ENCODE measurements around the gene SHKBP1.
"Not testable (repeated sequence)": the region's sequence is repeated elsewhere in the genome, so short reads cannot be mapped to it uniquely, and the experiment has no call there.

Gene SHKBP1

DNA sequence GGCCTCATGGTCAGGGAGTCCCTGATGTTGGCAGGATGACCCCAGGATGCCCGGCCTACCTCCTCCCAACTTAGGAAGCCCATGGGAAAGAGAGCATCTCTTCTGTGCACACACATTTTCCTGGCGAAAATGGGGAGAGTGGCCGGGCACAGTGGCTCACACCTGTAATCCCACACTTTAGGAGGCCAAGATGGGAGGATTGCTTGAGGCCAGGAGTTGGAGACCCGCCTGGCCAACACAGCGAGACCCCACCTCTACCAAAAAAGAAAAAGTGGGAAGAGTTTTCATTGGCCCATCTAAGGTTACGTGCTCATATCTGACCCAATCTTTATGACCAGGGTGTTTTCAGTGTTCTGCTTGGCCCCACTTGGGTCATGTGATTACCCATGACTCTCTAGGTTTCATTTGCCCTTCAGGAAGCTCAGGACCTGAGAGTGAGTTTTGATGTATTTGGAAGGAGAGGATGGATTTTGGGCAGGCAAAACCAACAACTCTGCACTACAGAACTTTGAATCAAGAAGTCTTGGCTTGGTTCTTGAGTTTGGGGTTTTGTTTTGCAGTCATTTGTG lies 33.6 kb upstream of the SHKBP1 start:
- Histone ChIP-seq H3K9ac (ENCODE audit: low read length) (no peak overlapping the region), H3K4me1 (ENCODE audit: control insufficient read depth, insufficient read depth, low read length) (peaks cover 5% of the 10 kb centered on the region), H3K9me3 (ENCODE audit: control insufficient read depth, low read length) (no peaks in the 10 kb centered on the region), H3K36me3 (ENCODE audit: control insufficient read depth, insufficient read depth, low read length, severe bottlenecking) (no peaks in the 10 kb centered on the region), H3K4me3 (ENCODE audit: low read length) (no peak overlapping the region), H3K27me3 (replicated peaks; ENCODE audit: control insufficient read depth, insufficient read depth, low read length) (no peaks in the 10 kb centered on the region)
- no peak for DNase-seq (ENCODE audit: low read depth)

DNA sequence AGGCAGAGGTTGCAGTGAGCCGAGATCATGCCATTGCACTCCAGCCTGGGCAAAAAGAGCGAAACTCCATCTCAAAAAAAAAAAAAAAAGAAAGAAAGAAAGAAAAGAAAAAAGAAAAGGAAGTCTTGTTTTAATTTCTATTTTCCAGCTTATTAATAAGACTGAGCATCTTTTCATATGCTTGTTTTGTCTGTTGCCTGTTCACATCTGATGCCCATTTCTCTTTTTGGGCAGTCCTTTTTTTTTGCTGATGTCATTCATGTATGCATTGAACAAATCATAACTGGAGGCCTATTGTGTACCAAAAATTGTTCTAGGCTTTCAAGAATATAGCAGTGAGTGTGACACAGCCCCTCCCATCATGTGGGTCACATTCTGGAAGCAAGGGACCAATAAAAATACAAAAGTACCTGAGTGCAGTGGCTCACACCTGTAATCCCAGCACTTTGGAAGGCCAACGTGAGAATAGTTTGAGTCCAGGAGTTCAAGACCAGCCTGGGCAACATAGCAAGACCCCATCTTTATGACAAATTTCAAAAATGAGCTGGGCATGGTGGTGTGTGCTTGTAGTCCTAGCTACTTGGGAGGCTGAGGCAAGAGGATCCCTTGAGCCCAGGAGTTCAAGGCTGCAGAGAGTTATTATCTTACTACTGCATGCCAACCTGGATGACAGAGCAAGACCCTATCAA lies 30.4 kb upstream of the SHKBP1 start:
- not testable (repeated sequence) for H3K9me3 ChIP-seq (ENCODE audit: control insufficient read depth, low read length); H3K36me3 ChIP-seq (ENCODE audit: control insufficient read depth, insufficient read depth, low read length, severe bottlenecking); H3K4me1 ChIP-seq (ENCODE audit: control insufficient read depth, insufficient read depth, low read length); DNase-seq (ENCODE audit: low read depth); H3K9ac ChIP-seq (ENCODE audit: low read length); H3K4me3 ChIP-seq (ENCODE audit: low read length)
- H3K27me3 ChIP-seq (replicated peaks; ENCODE audit: control insufficient read depth, insufficient read depth, low read length), result peaks cover 24% of the 10 kb centered on the region

GRCh38 chr19:40547190-40547589 lies 29.5 kb upstream of the SHKBP1 start:
- H3K9ac ChIP-seq (ENCODE audit: low read length); H3K4me3 ChIP-seq (ENCODE audit: low read length); DNase-seq (ENCODE audit: low read depth); H3K36me3 ChIP-seq (ENCODE audit: control insufficient read depth, insufficient read depth, low read length, severe bottlenecking); H3K4me1 ChIP-seq (ENCODE audit: control insufficient read depth, insufficient read depth, low read length); H3K9me3 ChIP-seq (ENCODE audit: control insufficient read depth, low read length): not testable (repeated sequence)
- peaks cover 25% of the 10 kb centered on the region for H3K27me3 ChIP-seq (replicated peaks; ENCODE audit: control insufficient read depth, insufficient read depth, low read length)

GRCh38 chr19:40547836-40548235 lies 28.8 kb upstream of the SHKBP1 start:
- H3K36me3 ChIP-seq (ENCODE audit: control insufficient read depth, insufficient read depth, low read length, severe bottlenecking), result no peaks in the 10 kb centered on the region
- DNase-seq (ENCODE audit: low read depth), result no peak
- H3K9ac ChIP-seq (ENCODE audit: low read length), result no peak overlapping the region
- no peaks in the 10 kb centered on the region for H3K9me3 ChIP-seq (ENCODE audit: control insufficient read depth, low read length)
- peaks cover 30% of the 10 kb centered on the region for H3K27me3 ChIP-seq (replicated peaks; ENCODE audit: control insufficient read depth, insufficient read depth, low read length)
- no peaks in the 10 kb centered on the region for H3K4me1 ChIP-seq (ENCODE audit: control insufficient read depth, insufficient read depth, low read length)
- no peak overlapping the region for H3K4me3 ChIP-seq (ENCODE audit: low read length)

- Histone ChIP-seq H3K4me3 (ENCODE audit: low read length) (no peak overlapping the region), H3K4me1 (ENCODE audit: control insufficient read depth, insufficient read depth, low read length) (no peaks in the 10 kb centered on the region), H3K27me3 (replicated peaks; ENCODE audit: control insufficient read depth, insufficient read depth, low read length) (peaks cover 43% of the 10 kb centered on the region), H3K9me3 (ENCODE audit: control insufficient read depth, low read length) (no peaks in the 10 kb centered on the region), H3K9ac (ENCODE audit: low read length) (no peak overlapping the region), H3K36me3 (ENCODE audit: control insufficient read depth, insufficient read depth, low read length, severe bottlenecking) (no peaks in the 10 kb centered on the region)
- DNase-seq (ENCODE audit: low read depth), result peak; percentile 41
These were observed 27.5 kb upstream of the SHKBP1 start for GRCh38 chr19:40549007-40549708.

GRCh38 chr19:40550951-40551350 lies 25.7 kb upstream of the SHKBP1 start:
- Histone ChIP-seq H3K36me3 (ENCODE audit: control insufficient read depth, insufficient read depth, low read length, severe bottlenecking) (no peaks in the 10 kb centered on the region), H3K27me3 (replicated peaks; ENCODE audit: control insufficient read depth, insufficient read depth, low read length) (peaks cover 59% of the 10 kb centered on the region), H3K4me3 (ENCODE audit: low read length) (no peak overlapping the region), H3K4me1 (ENCODE audit: control insufficient read depth, insufficient read depth, low read length) (no peaks in the 10 kb centered on the region), H3K9me3 (ENCODE audit: control insufficient read depth, low read length) (no peaks in the 10 kb centered on the region), H3K9ac (ENCODE audit: low read length) (no peak overlapping the region)
- no peak for DNase-seq (ENCODE audit: low read depth)

- Histone ChIP-seq H3K9me3 (ENCODE audit: control insufficient read depth, low read length) (no peaks in the 10 kb centered on the region), H3K27me3 (replicated peaks; ENCODE audit: control insufficient read depth, insufficient read depth, low read length) (peaks cover 63% of the 10 kb centered on the region), H3K4me3 (ENCODE audit: low read length) (no peak overlapping the region), H3K9ac (ENCODE audit: low read length) (no peak overlapping the region), H3K36me3 (ENCODE audit: control insufficient read depth, insufficient read depth, low read length, severe bottlenecking) (no peaks in the 10 kb centered on the region), H3K4me1 (ENCODE audit: control insufficient read depth, insufficient read depth, low read length) (no peaks in the 10 kb centered on the region)
- DNase-seq (ENCODE audit: low read depth), result no peak
These were observed 23.8 kb upstream of the SHKBP1 start for GRCh38 chr19:40552848-40553247.

- H3K4me3 ChIP-seq (ENCODE audit: low read length), result no peak overlapping the region
- H3K27me3 ChIP-seq (replicated peaks; ENCODE audit: control insufficient read depth, insufficient read depth, low read length), result peaks cover 59% of the 10 kb centered on the region
- no peaks in the 10 kb centered on the region for H3K4me1 ChIP-seq (ENCODE audit: control insufficient read depth, insufficient read depth, low read length)
- no peaks in the 10 kb centered on the region for H3K9me3 ChIP-seq (ENCODE audit: control insufficient read depth, low read length)
- no peak overlapping the region for H3K9ac ChIP-seq (ENCODE audit: low read length)
- DNase-seq (ENCODE audit: low read depth), result no peak
- no peaks in the 10 kb centered on the region for H3K36me3 ChIP-seq (ENCODE audit: control insufficient read depth, insufficient read depth, low read length, severe bottlenecking)
These were observed 22.5 kb upstream of the SHKBP1 start for GRCh38 chr19:40553885-40554857.

GRCh38 chr19:40555978-40556689 lies 20.5 kb upstream of the SHKBP1 start:
- Histone ChIP-seq H3K36me3 (ENCODE audit: control insufficient read depth, insufficient read depth, low read length, severe bottlenecking) (no peaks in the 10 kb centered on the region), H3K9me3 (ENCODE audit: control insufficient read depth, low read length) (no peaks in the 10 kb centered on the region), H3K4me1 (ENCODE audit: control insufficient read depth, insufficient read depth, low read length) (no peaks in the 10 kb centered on the region), H3K9ac (ENCODE audit: low read length) (no peak overlapping the region), H3K27me3 (replicated peaks; ENCODE audit: control insufficient read depth, insufficient read depth, low read length) (peaks cover 50% of the 10 kb centered on the region), H3K4me3 (ENCODE audit: low read length) (no peak overlapping the region)
- no peak for DNase-seq (ENCODE audit: low read depth)

DNA sequence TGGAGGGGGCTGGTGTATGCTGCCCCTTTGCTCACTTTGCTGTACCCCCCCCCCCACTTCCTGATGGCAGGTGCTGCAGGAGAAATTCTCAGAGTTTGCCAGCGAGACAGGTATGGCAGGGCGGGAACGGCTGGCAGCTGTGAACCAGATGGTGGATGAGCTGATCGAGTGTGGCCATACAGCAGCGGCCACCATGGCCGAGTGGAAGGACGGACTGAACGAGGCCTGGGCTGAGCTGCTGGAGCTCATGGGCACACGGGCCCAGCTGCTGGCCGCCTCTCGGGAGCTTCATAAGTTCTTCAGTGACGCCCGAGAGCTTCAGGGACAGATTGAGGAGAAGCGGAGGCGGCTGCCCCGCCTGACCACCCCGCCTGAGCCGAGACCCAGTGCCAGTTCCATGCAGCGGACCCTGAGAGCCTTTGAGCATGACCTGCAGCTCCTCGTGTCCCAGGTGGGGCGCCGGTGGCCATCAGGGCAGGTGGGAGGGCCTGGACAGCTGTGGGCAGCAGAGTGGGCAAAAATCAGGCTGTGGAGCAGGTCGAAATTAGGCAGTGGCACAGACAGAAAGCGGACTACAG lies 19.6 kb upstream of the SHKBP1 start:
- DNase-seq (ENCODE audit: low read depth), result no peak
- Histone ChIP-seq H3K4me1 (ENCODE audit: control insufficient read depth, insufficient read depth, low read length) (no peaks in the 10 kb centered on the region), H3K9me3 (ENCODE audit: control insufficient read depth, low read length) (no peaks in the 10 kb centered on the region), H3K36me3 (ENCODE audit: control insufficient read depth, insufficient read depth, low read length, severe bottlenecking) (no peaks in the 10 kb centered on the region), H3K27me3 (replicated peaks; ENCODE audit: control insufficient read depth, insufficient read depth, low read length) (peaks cover 49% of the 10 kb centered on the region), H3K9ac (ENCODE audit: low read length) (no peak overlapping the region), H3K4me3 (ENCODE audit: low read length) (no peak overlapping the region)
